MV-4-11 (cell line): ENCODE results near the gene FAM187B.

ENCODE experiments used
- DNase-seq: peaks from one replicate; lab custom pipeline; 2025; lab: John Stamatoyannopoulos, UW

Gene FAM187B

GRCh38 chr19:35178701-35179100 is 49.8 kb downstream of the FAM187B start:
- DNase-seq = no peak

GRCh38 chr19:35177377-35178274 is 50.9 kb downstream of the FAM187B start:
- no peak for DNase-seq

DNA sequence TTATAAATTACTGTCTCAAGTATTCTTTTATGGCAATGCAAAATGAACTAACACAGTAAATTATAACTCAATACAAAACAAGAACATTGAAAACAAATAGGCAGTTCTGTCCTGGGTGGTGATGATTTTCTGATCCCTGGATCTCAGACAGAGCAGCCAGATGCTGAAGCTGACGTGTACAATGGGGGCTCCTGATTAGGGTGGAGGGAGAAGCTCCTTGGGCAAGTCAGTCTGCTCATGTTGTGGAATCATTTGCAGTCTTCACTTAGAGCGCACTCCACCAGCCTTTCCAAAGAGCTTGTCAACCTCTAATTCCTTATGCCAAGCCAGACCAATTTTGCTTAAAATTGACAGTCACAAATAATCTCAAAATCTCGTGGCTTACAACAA is 52.4 kb downstream of the FAM187B start:
- no peak for DNase-seq
